GM12864 (cell line): ENCODE data around the gene LDLRAD4.

Experiments used
- DNase-seq: peaks from one replicate; pipeline ENCODE4 v3.0.0-alpha.2; 2011; ENCODE audit warnings: low read depth
- H3K4me3 ChIP-seq: 2 replicates; pipeline ENCODE4 v1.5.1; 2011; ENCODE audit warnings: mild to moderate bottlenecking, low read depth, low read length, control low read depth
- CTCF ChIP-seq: IDR thresholded peaks from 2 replicates; pipeline ENCODE4 v1.5.1; 2011; ENCODE audit warnings: low read depth, mild to moderate bottlenecking, moderate library complexity, low read length, control low read depth, inconsistent platforms; ENCODE audit errors: missing control alignments

LDLRAD4 gene

GRCh38 chr18:13700153-13700552 lies 481.6 kb downstream of the LDLRAD4 start:
- TF ChIP-seq CTCF = no peak
- DNase-seq = no peak

More at GRCh38 chr18:13700153-13700552, 481.6 kb downstream of the LDLRAD4 start:
- H3K4me3 ChIP-seq = no peak overlapping the region
